Endodermal cell (in vitro differentiated cells): ENCODE results near the gene SPATA25. TPM values are rescaled to one million over a fixed set of nuclear protein-coding genes. Genes with fewer than 3 reads are reported as not detected.

Source experiments
- DNase-seq: peaks from one replicate; pipeline ENCODE4 v3.0.0-alpha.2; 2017
- H3K27ac ChIP-seq: 2 replicates; pipeline ENCODE4 v1.5.1; 2013; ENCODE audit warnings: mild to moderate bottlenecking, low read depth, low read length, moderate library complexity
- H3K27me3 ChIP-seq: 2 replicates; pipeline ENCODE4 v1.6.1; 2013; ENCODE audit warnings: mild to moderate bottlenecking, low read length, moderate library complexity; ENCODE audit not compliant: insufficient read depth, control insufficient read depth, poor library complexity, severe bottlenecking
- H3K36me3 ChIP-seq: 2 replicates; pipeline ENCODE4 v1.7.0; 2013; ENCODE audit warnings: mild to moderate bottlenecking, low read length, moderate library complexity; ENCODE audit not compliant: control insufficient read depth, insufficient read depth
- H3K4me1 ChIP-seq: one replicate; pipeline ENCODE4 v1.7.0; 2013; ENCODE audit warnings: low read length; ENCODE audit not compliant: control insufficient read depth, insufficient read depth
- H3K4me3 ChIP-seq: 2 replicates; pipeline ENCODE4 v1.5.1; 2013; ENCODE audit warnings: mild to moderate bottlenecking, low read length, moderate library complexity
- H3K9ac ChIP-seq: 2 replicates; pipeline ENCODE4 v1.6.1; 2013; ENCODE audit warnings: mild to moderate bottlenecking, low read length, moderate library complexity; ENCODE audit not compliant: poor library complexity, severe bottlenecking; ENCODE audit errors: extremely low read depth
- H3K9me3 ChIP-seq: 2 replicates; pipeline ENCODE4 v1.6.1; 2013; ENCODE audit warnings: mild to moderate bottlenecking, low read length, moderate library complexity; ENCODE audit not compliant: control insufficient read depth
- H3K27ac Mint-ChIP-seq: 2 replicates; pipeline ENCODE4 v1.8.0; 2020; ENCODE audit warnings: mixed read lengths
- H3K27me3 Mint-ChIP-seq: 2 replicates; pipeline ENCODE4 v1.8.0; 2021; ENCODE audit warnings: mild to moderate bottlenecking, mixed read lengths; ENCODE audit not compliant: insufficient read depth
- H3K36me3 Mint-ChIP-seq: 2 replicates; pipeline ENCODE4 v1.8.0; 2020; ENCODE audit warnings: low read depth, mixed read lengths
- H3K4me1 Mint-ChIP-seq: 2 replicates; pipeline ENCODE4 v1.8.0; 2020; ENCODE audit warnings: mixed read lengths
- H3K4me3 Mint-ChIP-seq: 2 replicates; pipeline ENCODE4 v1.8.0; 2020; ENCODE audit warnings: mild to moderate bottlenecking, moderate library complexity, mixed read lengths
- H3K9me3 Mint-ChIP-seq: 2 replicates; pipeline ENCODE4 v1.8.0; 2020; ENCODE audit warnings: mild to moderate bottlenecking, mixed read lengths
- CTCF ChIP-seq: fragments of 200-600 bp; sonication (generic); conservative IDR thresholded peaks from 2 replicates; pipeline ENCODE4 v1.5.0; 2021; ENCODE audit warnings: antibody characterized with exemption, mild to moderate bottlenecking
- WGBS, 2 experiments: methylation state at CpG; one replicate each; pipeline versions ENCODE4 v1.1.5 to v1.1.7; 2013; ENCODE audit warnings: missing lambda C conversion rate in 2 of 2, mixed read lengths in 1 of 2; ENCODE audit not compliant: insufficient coverage in 1 of 2, insufficient read length in 1 of 2; 5-methylcytosine and 5-hydroxymethylcytosine counted together
- total RNA-seq, 2 donors: library from RNA; stranded (reverse); fragmentation: NEBNext Ultra II Directional in 1 of 2; extraction: Animal tissue kit (Norgen Biotek cat#: 25700) in 1 of 2; gene quantifications; 2 replicates in 1 of 2; 3 replicates in 1 of 2; pipeline ENCODE4 v1.2.1, GENCODE V29; 2021

SPATA25 gene
- total RNA-seq, 2 donors from 2014 or later: 2.2 to 2.6 TPM

GRCh38 chr20:45896641-45897161 is 9.3 kb upstream of the SPATA25 start:
- TF ChIP-seq CTCF: no peak
- DNase-seq: no peak
- WGBS, 2 experiments: 93 to 95% methylated on average over 11 to 14 of the region's 14 CpGs

GRCh38 chr20:45894797-45895196 is 7.4 kb upstream of the SPATA25 start:
- 96 to 100% methylated on average over 3 to 12 of the region's 12 CpGs for WGBS, 2 experiments
- Histone ChIP-seq H3K4me3 (no peak overlapping the region), H3K4me1 (no peaks in the 10 kb centered on the region), H3K27me3 (no peaks in the 10 kb centered on the region), H3K36me3 (peaks cover 52% of the 10 kb centered on the region), H3K27ac (no peak overlapping the region), H3K9ac (no peak overlapping the region), H3K9me3 (no peaks in the 10 kb centered on the region)
- Mint-ChIP-seq H3K9me3 (no peaks in the 10 kb centered on the region), H3K4me3 (no peak overlapping the region), H3K27me3 (no peaks in the 10 kb centered on the region), H3K36me3 (peaks cover 40% of the 10 kb centered on the region), H3K4me1 (peaks cover 4% of the 10 kb centered on the region), H3K27ac (no peak overlapping the region)
- TF ChIP-seq CTCF: no peak
- DNase-seq: no peak

More at GRCh38 chr20:45896641-45897161, 9.3 kb upstream of the SPATA25 start:
- H3K27ac Mint-ChIP-seq: no peak overlapping the region
- H3K36me3 Mint-ChIP-seq: peaks cover 40% of the 10 kb centered on the region
- no peaks in the 10 kb centered on the region for H3K9me3 ChIP-seq
- H3K4me3 ChIP-seq: no peak overlapping the region
- H3K27me3 Mint-ChIP-seq: no peaks in the 10 kb centered on the region
- H3K4me1 Mint-ChIP-seq: peaks cover 4% of the 10 kb centered on the region
- no peaks in the 10 kb centered on the region for H3K4me1 ChIP-seq
- H3K27ac ChIP-seq: no peak overlapping the region
- H3K9me3 Mint-ChIP-seq: no peaks in the 10 kb centered on the region
- H3K36me3 ChIP-seq: peaks cover 62% of the 10 kb centered on the region
- no peak overlapping the region for H3K4me3 Mint-ChIP-seq
- H3K27me3 ChIP-seq: no peaks in the 10 kb centered on the region
- H3K9ac ChIP-seq: no peak overlapping the region

GRCh38 chr20:45893831-45894230 is 6.4 kb upstream of the SPATA25 start:
- Mint-ChIP-seq H3K27me3 (no peaks in the 10 kb centered on the region), H3K4me3 (no peak overlapping the region), H3K36me3 (peaks cover 35% of the 10 kb centered on the region), H3K27ac (no peak overlapping the region), H3K9me3 (no peaks in the 10 kb centered on the region), H3K4me1 (peaks cover 4% of the 10 kb centered on the region)
- Histone ChIP-seq H3K4me1 (no peaks in the 10 kb centered on the region), H3K9ac (no peak overlapping the region), H3K36me3 (peaks cover 46% of the 10 kb centered on the region), H3K9me3 (no peaks in the 10 kb centered on the region), H3K27me3 (no peaks in the 10 kb centered on the region), H3K27ac (peak overlapping the region; percentile 53), H3K4me3 (no peak overlapping the region)
- WGBS, 2 experiments: 89 to 92% methylated on average over 2 to 4 of the region's 4 CpGs
- TF ChIP-seq CTCF: no peak
- DNase-seq: no peak
